IMR-90 (cell line): Measurements from ENCODE around the gene GPX3.

Experiments used
- CEBPB ChIP-seq: IDR thresholded peaks from 2 replicates; pipeline ENCODE4 v1.6.1; 2012; ENCODE audit warnings: low read depth, low read length, improper control_type of control experiment
- CTCF ChIP-seq: conservative IDR thresholded peaks from 2 replicates; pipeline ENCODE4 v1.5.1; 2012; ENCODE audit warnings: mild to moderate bottlenecking, low read depth, low read length, improper control_type of control experiment
- MXI1 ChIP-seq: IDR thresholded peaks from 2 replicates; pipeline ENCODE4 v1.6.1; 2012; ENCODE audit warnings: low read depth, mild to moderate bottlenecking, low read length, moderate library complexity, borderline replicate concordance
- NFE2L2 ChIP-seq: fragments of 150-350 bp; IDR thresholded peaks from 2 replicates; pipeline ENCODE4 v1.6.1; 2016; ENCODE audit warnings: low read depth, mild to moderate bottlenecking, low read length
- SMC3 ChIP-seq: fragments of 150-350 bp; IDR thresholded peaks from 2 replicates; pipeline ENCODE4 v1.6.1; 2016; ENCODE audit warnings: low read depth, mild to moderate bottlenecking, antibody characterized with exemption, low read length, moderate library complexity

- TF ChIP-seq CTCF (no peak), MXI1 (no peak), NFE2L2 (no peak), CEBPB (no peak), SMC3 (no peak)
Observed at GRCh38 chr5:151042453-151043093, 22.2 kb downstream of the GPX3 start.
